H9 (cell line): ENCODE data around the gene SFXN2. TPM values are rescaled to one million over a fixed set of nuclear protein-coding genes. Genes with fewer than 3 reads are reported as not detected.

Source experiments
- DNase-seq: peaks from one replicate; pipeline ENCODE4 v3.0.0-alpha.2; 2017
- H2AFZ ChIP-seq: one replicate; pipeline ENCODE4 v1.6.1; 2013; ENCODE audit warnings: mild to moderate bottlenecking, low read length, control low read depth, moderate library complexity
- H2AK5ac ChIP-seq: 2 replicates; pipeline ENCODE4 v1.6.1; 2013; ENCODE audit warnings: low read length, control low read depth, mixed read lengths; ENCODE audit not compliant: insufficient read length
- H2BK120ac ChIP-seq: one replicate; pipeline ENCODE4 v1.6.1; 2013; ENCODE audit warnings: low read depth, mild to moderate bottlenecking, low read length, control low read depth, inconsistent platforms; ENCODE audit not compliant: poor library complexity, severe bottlenecking
- H2BK12ac ChIP-seq: 2 replicates; pipeline ENCODE4 v1.6.1; 2013; ENCODE audit warnings: low read length, control low read depth, mixed read lengths, low read depth; ENCODE audit not compliant: insufficient read length
- H2BK15ac ChIP-seq: 2 replicates; pipeline ENCODE4 v1.6.1; 2013; ENCODE audit warnings: low read depth, low read length, control low read depth
- H2BK20ac ChIP-seq: one replicate; pipeline ENCODE4 v1.6.1; 2013; ENCODE audit warnings: low read depth, mild to moderate bottlenecking, low read length, control low read depth, inconsistent platforms; ENCODE audit not compliant: poor library complexity, severe bottlenecking
- H2BK5ac ChIP-seq: 2 replicates; pipeline ENCODE4 v1.6.1; 2013; ENCODE audit warnings: low read length, control low read depth, mixed read lengths; ENCODE audit not compliant: insufficient read length
- H3K14ac ChIP-seq: 2 replicates; pipeline ENCODE4 v1.6.1; 2013; ENCODE audit warnings: low read length, control low read depth; ENCODE audit not compliant: insufficient read depth
- H3K18ac ChIP-seq: 2 replicates; pipeline ENCODE4 v1.6.1; 2013; ENCODE audit warnings: low read depth, mild to moderate bottlenecking, mixed read lengths, low read length, control low read depth; ENCODE audit not compliant: insufficient read length
- H3K23ac ChIP-seq: 2 replicates; pipeline ENCODE4 v1.6.1; 2013; ENCODE audit warnings: low read length, control low read depth, mixed read lengths, low read depth; ENCODE audit not compliant: insufficient read length
- H3K23me2 ChIP-seq: 2 replicates; pipeline ENCODE4 v1.6.1; 2013; ENCODE audit warnings: low read depth, mild to moderate bottlenecking, mixed read lengths, low read length, control low read depth; ENCODE audit not compliant: insufficient read length, poor library complexity, severe bottlenecking
- H3K27ac ChIP-seq: 2 replicates; pipeline ENCODE4 v1.5.1; 2013; ENCODE audit warnings: low read length, control low read depth, mixed read lengths, low read depth; ENCODE audit not compliant: insufficient read length
- H3K27me3 ChIP-seq: 2 replicates; pipeline ENCODE4 v1.6.1; 2013; ENCODE audit warnings: low read length, control low read depth, inconsistent platforms; ENCODE audit not compliant: insufficient read depth
- H3K4ac ChIP-seq: 2 replicates; pipeline ENCODE4 v1.6.1; 2013; ENCODE audit warnings: low read depth, mild to moderate bottlenecking, control low read depth, inconsistent platforms, low read length, moderate library complexity
- H3K4me1 ChIP-seq: 2 replicates; pipeline ENCODE4 v1.6.1; 2013; ENCODE audit warnings: low read length, control low read depth, inconsistent platforms; ENCODE audit not compliant: insufficient read depth
- H3K4me2 ChIP-seq: 2 replicates; pipeline ENCODE4 v1.6.1; 2013; ENCODE audit warnings: low read length, control low read depth, mixed read lengths; ENCODE audit not compliant: insufficient read length, insufficient read depth
- H3K56ac ChIP-seq: 2 replicates; pipeline ENCODE4 v1.6.1; 2013; ENCODE audit warnings: low read depth, mild to moderate bottlenecking, mixed read lengths, low read length, control low read depth; ENCODE audit not compliant: insufficient read length
- H3K79me1 ChIP-seq: 2 replicates; pipeline ENCODE4 v1.6.1; 2013; ENCODE audit warnings: low read depth, mild to moderate bottlenecking, moderate library complexity, low read length, control low read depth, inconsistent platforms; ENCODE audit not compliant: insufficient read depth, poor library complexity, severe bottlenecking
- H3K79me2 ChIP-seq: 2 replicates; pipeline ENCODE4 v1.6.1; 2013; ENCODE audit warnings: low read length, control low read depth, inconsistent platforms; ENCODE audit not compliant: insufficient read depth
- H3K9ac ChIP-seq: 2 replicates; pipeline ENCODE4 v1.6.1; 2013; ENCODE audit warnings: low read length, control low read depth, mixed read lengths; ENCODE audit not compliant: insufficient read length; ENCODE audit errors: extremely low read depth
- H3K9me3 ChIP-seq: one replicate; pipeline ENCODE4 v1.6.1; 2013; ENCODE audit warnings: low read depth, low read length, inconsistent platforms; ENCODE audit not compliant: control insufficient read depth
- H3T11ph ChIP-seq: one replicate; pipeline ENCODE4 v1.6.1; 2013; ENCODE audit warnings: mild to moderate bottlenecking, low read length, control low read depth, inconsistent platforms
- H4K20me1 ChIP-seq: one replicate; pipeline ENCODE4 v1.6.1; 2013; ENCODE audit not compliant: control insufficient read depth, insufficient read length, insufficient read depth
- H4K5ac ChIP-seq: 2 replicates; pipeline ENCODE4 v1.6.1; 2013; ENCODE audit warnings: low read depth, mild to moderate bottlenecking, mixed read lengths, low read length, control low read depth; ENCODE audit not compliant: insufficient read length
- H4K8ac ChIP-seq: replicated peaks from 2 replicates; pipeline ENCODE4 v1.6.1; 2013; ENCODE audit warnings: low read length, control low read depth, mixed read lengths, low read depth; ENCODE audit not compliant: insufficient read length
- H4K91ac ChIP-seq: 2 replicates; pipeline ENCODE4 v1.6.1; 2013; ENCODE audit warnings: low read depth, mild to moderate bottlenecking, moderate library complexity, mixed read lengths, low read length, control low read depth; ENCODE audit not compliant: insufficient read length
- H3K27ac Mint-ChIP-seq, 3 experiments: 2 replicates in 2 of 3; 3 replicates in 1 of 3; pipeline ENCODE4 v1.8.0; 2020 to 2021; ENCODE audit warnings: mixed read lengths in 3 of 3, mild to moderate bottlenecking in 1 of 3, moderate library complexity in 1 of 3
- H3K27me3 Mint-ChIP-seq: 2 replicates; pipeline ENCODE4 v1.8.0; 2021; ENCODE audit warnings: low read depth, mild to moderate bottlenecking, moderate library complexity, mixed read lengths
- H3K36me3 Mint-ChIP-seq, 3 experiments: 2 replicates in 2 of 3; 3 replicates in 1 of 3; pipeline ENCODE4 v1.8.0; 2020 to 2021; ENCODE audit warnings: low read depth in 3 of 3, mixed read lengths in 3 of 3; ENCODE audit not compliant: insufficient read depth in 1 of 3
- H3K4me1 Mint-ChIP-seq, 2 experiments: 2 replicates each; pipeline ENCODE4 v1.8.0; 2020; ENCODE audit warnings: mixed read lengths in 2 of 2
- H3K4me3 Mint-ChIP-seq, 2 experiments: 2 replicates in 1 of 2; 3 replicates in 1 of 2; pipeline ENCODE4 v1.8.0; 2020 to 2021; ENCODE audit warnings: mild to moderate bottlenecking in 2 of 2, mixed read lengths in 2 of 2, moderate library complexity in 1 of 2
- H3K9me3 Mint-ChIP-seq, 2 experiments: 2 replicates in 1 of 2; 3 replicates in 1 of 2; pipeline ENCODE4 v1.8.0; 2020; ENCODE audit warnings: mild to moderate bottlenecking in 2 of 2, mixed read lengths in 2 of 2, moderate library complexity in 1 of 2
- CTCF ChIP-seq: fragments of 200-600 bp; sonication (generic); conservative IDR thresholded peaks from 3 replicates; pipeline ENCODE4 v1.8.0; 2021; ENCODE audit warnings: antibody characterized with exemption, mild to moderate bottlenecking
- WGBS: extraction: QIAGEN DNeasy Blood & Tissue Kit; methylation state at CpG from one replicate; pipeline ENCODE4 v1.1.7; 2013; ENCODE audit warnings: missing lambda C conversion rate, low lambda C conversion rate, mixed read lengths; ENCODE audit not compliant: insufficient read length; ENCODE audit errors: extremely low coverage; 5-methylcytosine and 5-hydroxymethylcytosine counted together
- total RNA-seq: library from RNA; stranded (reverse); gene quantifications from 2 replicates; pipeline ENCODE4 v1.2.1, GENCODE V29; 2021

SFXN2 gene
- total RNA-seq, 1 experiment from 2014 or later: 34.7 TPM

DNA sequence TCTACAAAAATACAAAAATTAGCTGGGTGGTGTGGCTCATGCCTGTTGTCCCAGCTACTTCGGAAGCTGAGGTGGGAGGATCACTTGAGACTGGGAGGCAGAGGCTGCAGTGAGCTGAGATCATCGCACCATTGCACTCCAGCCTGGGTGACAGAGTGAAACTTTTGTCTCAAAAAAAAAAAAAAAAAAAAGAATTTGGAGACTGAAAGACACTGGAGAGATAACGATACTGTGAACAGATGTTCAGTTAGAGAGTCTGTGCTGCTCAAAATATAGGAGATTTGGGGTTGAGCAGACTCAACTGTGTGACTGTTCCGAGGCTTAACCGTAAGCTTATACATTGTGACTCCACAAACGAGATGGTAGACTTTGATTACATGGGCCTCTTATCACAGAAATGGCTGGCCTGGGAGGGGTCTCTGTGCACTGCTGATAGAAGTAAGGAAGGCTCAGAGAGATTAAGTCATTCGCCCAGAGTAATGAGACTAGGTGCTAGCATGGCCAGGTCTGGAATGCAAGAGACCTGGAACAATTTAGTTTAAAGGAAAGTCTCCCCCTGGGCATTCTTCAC lies 48.7 kb downstream of the SFXN2 start:
- Histone ChIP-seq H2BK5ac (no peak overlapping the region), H3K79me2 (peaks cover 2% of the 10 kb centered on the region; the same call in 1 of the 2 replicates), H2AK5ac (no peak overlapping the region), H3K9ac (no peak overlapping the region), H2AFZ (no peak overlapping the region), H4K91ac (no peak overlapping the region), H3K4ac (no peak overlapping the region), H3K79me1 (no peaks in the 10 kb centered on the region), H2BK15ac (no peak overlapping the region), H3K27ac (no peak overlapping the region), H3K14ac (no peak overlapping the region), H2BK20ac (no peak overlapping the region), H4K5ac (no peak overlapping the region), H3K27me3 (no peaks in the 10 kb centered on the region), H3K18ac (no peak overlapping the region), H3K4me1 (no peaks in the 10 kb centered on the region), H3K9me3 (no peaks in the 10 kb centered on the region), H3K56ac (no peak overlapping the region), H3K4me2 (no peak overlapping the region), H3K23me2 (no peaks in the 10 kb centered on the region), H3K23ac (no peak overlapping the region), H4K20me1 (no peaks in the 10 kb centered on the region), H3T11ph (no peak overlapping the region), H4K8ac (no peak overlapping the region), H2BK12ac (no peak overlapping the region), H2BK120ac (no peak overlapping the region)
- H3K4me1 Mint-ChIP-seq: peaks cover 7% of the 10 kb centered on the region in 2 experiments; a peak in 3 of 4 replicates
- H3K27ac Mint-ChIP-seq: no peak overlapping the region
- H3K36me3 Mint-ChIP-seq: peaks cover 0 to 5% (median 0%) of the 10 kb centered on the region in 3 experiments; a peak in 1 of 7 replicates
- no peak for DNase-seq
- no peak for TF ChIP-seq CTCF
- no CpG with 5 or more reads among the region's 7 CpGs for WGBS
- H3K9me3 Mint-ChIP-seq: no peaks in the 10 kb centered on the region
- no peak overlapping the region for H3K4me3 Mint-ChIP-seq
- H3K27me3 Mint-ChIP-seq: no peaks in the 10 kb centered on the region
